ENCODE data around the gene C17orf67.

- TF ChIP-seq EGR1 (IDR thresholded peaks at IDR 0.05) (no peak), RAD21 (IDR thresholded peaks at IDR 0.05; ENCODE audit: low read depth) (no peak), EP300 (IDR thresholded peaks at IDR 0.05; ENCODE audit: borderline replicate concordance) (no peak), TEAD4 (IDR thresholded peaks at IDR 0.05) (no peak), USF1 (IDR thresholded peaks at IDR 0.05) (no peak), TAF1 (IDR thresholded peaks at IDR 0.05; ENCODE audit: low read depth) (no peak), YY1 (IDR thresholded peaks at IDR 0.05; ENCODE audit: low read depth) (no peak), MAX (IDR thresholded peaks at IDR 0.05) (no peak), REST (IDR thresholded peaks at IDR 0.05; ENCODE audit: low read depth) (no peak), FOXM1 (IDR thresholded peaks at IDR 0.05; ENCODE audit: borderline replicate concordance, low read depth) (no peak)
Measured at GRCh38 chr17:56832446-56832845, 1.3 kb downstream of the C17orf67 start.
